HG03066 (cell line): ENCODE data around the gene ATXN2.
A peak's percentile ranks its signal among the peaks of the same experiment; 100 is the strongest.
"Not testable (repeated sequence)": the region's sequence is repeated elsewhere in the genome, so short reads cannot be mapped to it uniquely, and the experiment has no call there.

Source experiments
- ATAC-seq: cut with Tn5 transposase; IDR thresholded peaks from one replicate; pipeline ENCODE4 v1.9.1; 2021; ENCODE audit warnings: low read depth; ENCODE audit not compliant: unreplicated experiment

Gene ATXN2

GRCh38 chr12:111598637-111599452 is at the start of gene ATXN2:
ATXN2 (minus strand) TSS chr12:111599315; CDS start chr12:111599034, 281 bp downstream.
- ATAC-seq = peak; percentile 40

GRCh38 chr12:111645433-111645832 is 46.3 kb upstream of the ATXN2 start:
- no peak for ATAC-seq

GRCh38 chr12:111643427-111643826 is 44.3 kb upstream of the ATXN2 start:
- ATAC-seq = no peak

DNA sequence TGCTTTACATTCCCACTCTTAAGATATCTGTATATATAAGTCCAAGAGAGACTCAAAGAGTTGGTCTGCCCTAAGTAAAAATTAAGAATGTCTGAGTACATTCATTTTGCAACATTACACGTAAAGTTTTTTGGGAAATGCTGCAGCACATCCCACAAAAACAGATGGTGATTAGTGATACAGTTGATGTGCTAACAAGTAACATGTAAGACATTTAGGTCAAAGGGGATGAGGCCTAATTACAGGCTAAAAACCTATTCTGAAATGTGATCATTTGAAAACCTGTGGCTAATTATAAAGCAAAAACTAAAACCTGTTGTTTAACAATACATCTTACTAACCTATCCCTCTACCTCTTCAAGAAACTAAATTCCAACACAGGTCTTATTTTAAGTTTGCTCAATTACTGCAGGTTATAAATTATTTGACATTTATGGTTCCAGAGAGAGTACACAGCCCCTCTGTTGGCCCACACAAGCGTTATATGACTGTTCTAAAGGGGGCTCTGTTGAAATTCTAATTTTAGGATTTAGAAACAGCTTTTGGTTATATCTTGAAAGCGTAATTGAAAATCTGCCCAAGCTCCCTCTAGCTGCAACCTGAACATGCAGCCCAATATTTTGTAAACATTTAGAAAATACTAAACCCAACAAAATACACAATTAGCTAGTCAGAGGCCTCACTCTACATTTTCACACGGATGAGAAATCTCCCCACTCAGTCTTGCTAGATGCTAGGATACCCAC is 43.7 kb upstream of the ATXN2 start:
- ATAC-seq = no peak

DNA sequence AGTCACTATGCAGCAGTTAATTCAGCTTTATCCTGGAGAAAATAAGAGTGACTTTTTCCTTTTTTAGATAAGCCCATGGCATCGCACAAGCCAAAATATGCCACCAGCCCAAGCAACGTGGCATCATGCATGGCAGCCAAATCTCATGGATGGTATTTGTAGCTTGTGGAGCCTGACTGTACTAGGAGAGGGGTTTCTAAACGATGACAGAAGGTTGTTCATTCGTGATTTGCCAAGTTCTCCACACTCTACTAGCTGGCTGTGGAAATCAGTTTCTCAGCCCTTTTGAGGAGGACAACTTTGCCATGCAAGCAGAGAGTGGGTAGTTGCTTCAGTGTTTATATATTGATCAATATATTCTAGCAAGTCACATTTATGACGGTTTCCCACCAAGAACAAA is 41.4 kb upstream of the ATXN2 start:
- no peak for ATAC-seq

DNA sequence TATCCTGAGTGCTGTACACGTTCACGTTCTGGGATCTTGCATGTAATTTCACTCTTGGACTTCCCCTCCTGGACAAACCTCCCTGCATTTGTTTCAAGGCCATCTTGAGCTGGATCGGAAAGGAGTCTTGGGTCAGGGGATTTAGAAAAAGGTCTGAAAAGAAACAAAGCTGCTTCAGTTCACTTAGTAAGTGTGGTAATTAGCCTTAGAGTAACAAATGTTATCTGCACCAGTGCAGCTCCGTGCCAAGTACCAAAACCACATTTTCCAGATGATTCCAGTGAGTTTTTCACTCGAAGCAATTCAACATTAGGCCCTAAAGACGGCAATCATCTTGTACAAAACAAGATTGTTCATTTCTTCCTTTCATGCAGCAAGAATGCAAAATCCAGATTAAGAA is 39.4 kb upstream of the ATXN2 start:
- ATAC-seq = no peak

GRCh38 chr12:111636209-111636945 is 37.3 kb upstream of the ATXN2 start:
- ATAC-seq = no peak

GRCh38 chr12:111635524-111635923 is 36.4 kb upstream of the ATXN2 start:
- no peak for ATAC-seq

- no peak for ATAC-seq
Observed at GRCh38 chr12:111628505-111629260, 29.6 kb upstream of the ATXN2 start.

DNA sequence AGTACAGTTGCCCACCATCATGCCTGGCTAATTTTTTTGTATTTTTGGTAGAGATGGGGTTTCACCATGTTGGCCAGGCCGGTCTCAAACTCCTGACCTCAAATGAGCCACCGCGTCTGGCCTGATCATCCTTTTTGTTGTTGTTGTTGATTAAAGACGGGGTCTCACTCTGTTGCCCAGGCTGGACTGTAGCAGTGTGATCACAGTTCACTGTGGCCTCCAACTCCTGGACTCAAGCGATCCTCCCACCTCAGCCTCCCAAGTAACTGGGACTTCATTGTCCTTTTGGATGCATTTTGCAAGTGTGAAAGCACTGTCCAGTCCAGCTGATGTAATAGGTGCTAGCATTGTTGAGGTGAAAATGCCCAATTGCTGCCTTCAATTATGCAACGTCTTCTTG is 27.1 kb upstream of the ATXN2 start:
- no peak for ATAC-seq

- no peak for ATAC-seq
Observed at GRCh38 chr12:111624540-111624939, 25.4 kb upstream of the ATXN2 start.

- not testable (repeated sequence) for ATAC-seq
Observed at GRCh38 chr12:111617841-111618240, 18.7 kb upstream of the ATXN2 start.

DNA sequence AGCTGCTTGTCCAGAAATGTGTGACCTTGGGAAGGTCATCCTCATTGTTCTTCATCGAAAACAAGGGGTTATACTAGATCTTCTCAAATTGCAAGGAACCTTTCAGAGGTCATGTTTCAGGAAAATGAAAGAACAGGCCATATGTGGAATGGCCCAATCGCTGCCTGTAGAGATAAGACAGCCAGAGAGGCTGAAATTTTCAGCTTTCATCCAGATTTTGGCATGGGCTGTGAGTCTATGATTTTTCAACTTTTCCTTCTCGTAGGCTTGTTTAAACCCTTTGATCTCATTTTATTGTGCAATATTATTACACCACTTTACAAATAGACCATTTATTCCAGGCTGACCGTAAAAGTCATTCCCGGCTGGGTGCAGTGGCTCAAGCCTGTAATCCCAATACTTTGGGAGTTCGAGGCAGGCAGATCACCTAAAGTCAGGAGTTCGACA is 17.1 kb upstream of the ATXN2 start:
- ATAC-seq = no peak

GRCh38 chr12:111607239-111607638 is 8.1 kb upstream of the ATXN2 start:
- no peak for ATAC-seq

GRCh38 chr12:111606767-111607230 is 7.7 kb upstream of the ATXN2 start:
- ATAC-seq = no peak

DNA sequence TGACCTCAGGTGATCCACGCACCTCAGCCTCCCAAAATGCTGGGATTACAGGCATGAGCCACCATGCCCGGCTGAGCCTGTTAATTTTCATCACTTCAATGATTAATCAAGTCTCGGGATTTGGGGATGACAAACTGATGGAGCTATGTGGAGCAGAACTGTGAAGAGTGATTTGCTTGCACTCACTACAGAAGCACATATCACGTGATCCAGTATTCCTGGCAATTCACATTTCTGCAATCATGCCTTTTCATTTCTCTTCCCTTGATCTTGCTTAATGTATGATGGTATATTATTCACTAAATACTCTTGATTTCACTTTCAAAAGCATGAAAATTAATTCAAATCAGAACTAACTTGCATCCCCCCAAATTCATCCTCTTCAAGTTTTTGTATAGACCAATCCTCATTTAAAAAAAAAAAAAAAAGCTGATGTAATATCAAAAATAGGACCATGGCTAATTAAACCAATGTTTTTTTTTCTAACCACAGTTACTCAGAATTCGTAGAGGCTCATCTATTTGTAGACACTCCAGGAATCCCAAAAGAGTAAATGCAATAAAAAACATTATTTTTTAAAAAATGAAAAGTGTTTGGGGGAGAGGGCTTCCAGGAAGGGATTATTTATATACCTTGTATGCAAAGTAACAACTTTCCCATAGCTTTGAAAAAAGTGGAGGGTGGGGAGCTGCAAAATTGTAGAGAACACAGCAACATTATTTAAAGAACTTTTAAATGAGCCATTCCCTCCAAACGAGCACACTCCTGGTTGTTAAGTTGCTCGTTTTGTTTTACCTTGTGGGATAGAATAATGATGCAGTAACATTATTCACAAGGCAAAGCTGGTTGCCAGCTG is 7.0 kb upstream of the ATXN2 start:
- no peak for ATAC-seq

DNA sequence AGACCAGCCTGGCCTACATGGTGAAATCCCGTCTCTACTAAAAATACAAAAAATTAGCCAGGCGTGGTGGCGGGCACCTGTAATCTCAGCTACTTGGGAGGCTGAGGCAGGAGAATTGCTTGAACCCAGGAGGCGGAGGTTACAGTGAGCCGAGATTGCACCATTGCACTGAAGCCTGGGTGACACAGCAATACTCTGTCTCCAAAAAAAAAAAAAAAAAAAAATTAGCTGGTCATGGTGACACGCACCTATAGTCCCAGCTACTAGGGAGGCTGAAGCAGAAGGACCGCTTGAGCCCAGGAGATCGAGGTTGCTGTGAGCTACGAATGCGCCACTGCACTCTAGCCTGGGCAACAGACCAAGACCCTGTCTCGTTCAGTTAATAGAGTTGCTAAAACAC is 3.7 kb upstream of the ATXN2 start:
- not testable (repeated sequence) for ATAC-seq

DNA sequence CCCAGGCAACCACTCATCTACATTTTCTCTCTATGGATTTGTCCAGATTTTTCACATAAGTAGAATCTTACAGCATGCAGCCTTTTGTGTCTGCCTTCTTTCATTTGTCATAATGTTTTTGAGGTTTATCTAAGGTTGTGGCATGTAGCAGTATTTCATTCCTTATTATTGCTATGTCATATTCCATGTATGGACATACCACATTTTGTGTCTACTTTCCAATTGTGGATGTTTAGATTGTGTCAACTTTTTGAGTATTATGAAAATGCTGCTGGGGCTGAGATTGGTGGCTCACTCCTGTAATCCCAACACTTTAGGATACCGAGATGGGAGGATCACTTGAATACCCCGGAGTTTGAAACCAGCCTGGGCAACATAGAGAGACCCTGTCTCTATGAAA is 3.2 kb upstream of the ATXN2 start:
- ATAC-seq = no peak

DNA sequence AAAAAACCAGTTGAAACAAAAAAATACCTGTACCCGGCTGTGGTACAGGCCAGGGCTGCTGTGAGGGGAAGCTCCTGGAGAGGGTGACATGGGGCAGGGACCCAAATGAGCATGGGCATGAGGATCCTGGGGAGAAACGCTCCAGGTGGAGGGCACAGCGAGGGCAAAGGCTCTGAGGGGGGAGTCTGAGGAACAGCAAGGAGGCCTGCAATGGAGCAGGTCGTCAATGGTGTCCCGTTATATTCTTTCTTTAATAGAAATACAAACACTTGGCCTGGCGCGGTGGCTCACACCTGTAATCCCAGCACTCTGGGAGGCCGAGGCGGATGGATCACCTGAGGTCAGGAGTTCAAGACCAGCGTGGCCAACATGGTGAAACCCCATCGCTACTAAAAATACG is 1.9 kb upstream of the ATXN2 start:
- not testable (repeated sequence) for ATAC-seq
